Stimulated activated CD8-positive, alpha-beta memory T cell treated with anti-CD3 and anti-CD28 coated beads, Interleukin-7, amount 100 ng/mL, for 48 hours (primary cell): ENCODE measurements around the gene ADAM10.
A peak's percentile ranks its signal among the peaks of the same experiment; 100 is the strongest.
"Not testable (repeated sequence)": the region's sequence is repeated elsewhere in the genome, so short reads cannot be mapped to it uniquely, and the experiment has no call there.

Experiments used
- DNase-seq, 2 donors: peaks; one replicate each; pipeline ENCODE4 v3.0.0-alpha.2; 2020; ENCODE audit warnings: low read depth in 1 of 2; ENCODE audit errors: extremely low read depth in 1 of 2

Gene ADAM10, protein sequence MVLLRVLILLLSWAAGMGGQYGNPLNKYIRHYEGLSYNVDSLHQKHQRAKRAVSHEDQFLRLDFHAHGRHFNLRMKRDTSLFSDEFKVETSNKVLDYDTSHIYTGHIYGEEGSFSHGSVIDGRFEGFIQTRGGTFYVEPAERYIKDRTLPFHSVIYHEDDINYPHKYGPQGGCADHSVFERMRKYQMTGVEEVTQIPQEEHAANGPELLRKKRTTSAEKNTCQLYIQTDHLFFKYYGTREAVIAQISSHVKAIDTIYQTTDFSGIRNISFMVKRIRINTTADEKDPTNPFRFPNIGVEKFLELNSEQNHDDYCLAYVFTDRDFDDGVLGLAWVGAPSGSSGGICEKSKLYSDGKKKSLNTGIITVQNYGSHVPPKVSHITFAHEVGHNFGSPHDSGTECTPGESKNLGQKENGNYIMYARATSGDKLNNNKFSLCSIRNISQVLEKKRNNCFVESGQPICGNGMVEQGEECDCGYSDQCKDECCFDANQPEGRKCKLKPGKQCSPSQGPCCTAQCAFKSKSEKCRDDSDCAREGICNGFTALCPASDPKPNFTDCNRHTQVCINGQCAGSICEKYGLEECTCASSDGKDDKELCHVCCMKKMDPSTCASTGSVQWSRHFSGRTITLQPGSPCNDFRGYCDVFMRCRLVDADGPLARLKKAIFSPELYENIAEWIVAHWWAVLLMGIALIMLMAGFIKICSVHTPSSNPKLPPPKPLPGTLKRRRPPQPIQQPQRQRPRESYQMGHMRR

DNA sequence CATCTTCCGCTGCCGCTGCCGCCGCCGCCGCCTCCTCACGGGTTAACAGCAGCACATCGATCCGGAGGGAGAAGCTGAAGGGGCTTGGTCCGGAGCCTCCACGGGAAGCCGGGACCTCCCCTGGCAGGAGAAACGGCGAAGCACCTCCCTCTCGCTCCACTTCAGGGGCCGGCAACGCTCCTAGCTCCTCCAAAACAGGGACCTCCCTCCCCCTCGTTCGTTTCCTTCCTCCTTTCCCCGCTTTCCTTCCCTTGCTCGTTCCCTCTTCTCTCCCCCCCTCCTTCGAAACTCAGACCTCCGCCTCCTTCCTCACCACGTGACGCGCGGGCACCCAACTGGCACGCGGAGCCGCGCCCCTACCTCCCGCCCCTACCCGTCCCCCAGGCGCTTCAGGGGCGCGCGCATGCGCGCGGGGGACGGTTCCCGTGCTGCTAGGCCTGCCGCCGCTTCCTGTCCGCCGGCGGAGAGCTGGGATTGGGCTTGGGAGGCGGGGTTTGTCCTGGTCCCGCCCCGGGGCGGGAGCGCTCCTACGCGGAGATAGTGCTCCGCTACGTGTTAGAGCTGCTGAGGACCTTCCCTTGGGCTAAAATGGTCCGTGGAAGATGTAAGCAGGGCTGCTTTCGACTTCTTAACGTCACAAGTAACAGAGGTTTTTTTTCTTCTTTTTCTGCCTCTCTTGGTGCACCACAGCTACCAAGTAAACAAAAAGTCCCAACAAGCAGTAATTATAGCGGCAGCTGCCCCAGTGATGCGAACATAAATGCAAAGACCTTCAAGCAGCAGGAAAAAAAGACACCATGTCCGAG lies at the start of gene ADAM10:
Gene ADAM10, minus strand, starts transcription at position 176 of the 806 bp plus-strand sequence. Its CDS starts 173 bp downstream, at position 3.
- peak; percentile 96 to 100 for DNase-seq

DNA sequence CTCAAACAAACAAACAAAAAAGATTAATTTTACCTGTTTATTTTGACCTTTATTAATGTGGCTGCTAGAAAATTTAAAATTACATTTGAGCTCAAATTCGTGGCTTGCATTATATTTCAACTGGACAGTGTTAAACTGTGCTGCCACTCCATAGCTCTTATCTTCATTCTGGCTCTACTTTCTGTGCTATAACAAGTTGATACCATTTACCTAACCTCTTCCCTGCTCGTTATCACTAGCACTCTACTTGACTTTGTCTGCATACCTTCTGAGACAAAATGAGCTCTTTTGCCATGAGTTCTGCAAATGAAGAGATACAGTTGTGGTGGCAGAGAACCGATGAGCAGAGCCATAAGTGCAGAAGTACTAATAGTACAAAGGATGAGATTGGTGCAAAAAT lies 48.0 kb upstream of the ADAM10 start:
- DNase-seq: no peak

DNA sequence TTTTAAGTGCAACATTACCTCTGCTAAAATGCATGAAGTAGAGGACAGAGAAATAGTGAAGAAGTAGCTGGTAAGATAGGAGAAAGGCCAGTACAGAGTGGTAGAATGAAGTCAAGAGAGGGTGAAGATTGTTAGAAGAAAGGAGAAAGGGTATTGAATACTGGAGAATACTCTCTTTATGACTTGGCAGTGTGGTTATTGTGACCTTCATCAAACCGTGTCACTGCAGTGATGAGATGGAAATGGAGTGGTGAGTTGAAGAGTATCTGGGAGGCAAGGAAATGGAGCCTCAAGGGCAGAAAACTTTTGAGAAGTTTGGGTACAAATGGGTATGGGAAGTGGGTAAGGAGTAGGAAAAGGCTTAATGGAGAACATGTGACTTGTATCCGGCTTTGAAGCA lies 46.3 kb upstream of the ADAM10 start:
- DNase-seq: no peak

DNA sequence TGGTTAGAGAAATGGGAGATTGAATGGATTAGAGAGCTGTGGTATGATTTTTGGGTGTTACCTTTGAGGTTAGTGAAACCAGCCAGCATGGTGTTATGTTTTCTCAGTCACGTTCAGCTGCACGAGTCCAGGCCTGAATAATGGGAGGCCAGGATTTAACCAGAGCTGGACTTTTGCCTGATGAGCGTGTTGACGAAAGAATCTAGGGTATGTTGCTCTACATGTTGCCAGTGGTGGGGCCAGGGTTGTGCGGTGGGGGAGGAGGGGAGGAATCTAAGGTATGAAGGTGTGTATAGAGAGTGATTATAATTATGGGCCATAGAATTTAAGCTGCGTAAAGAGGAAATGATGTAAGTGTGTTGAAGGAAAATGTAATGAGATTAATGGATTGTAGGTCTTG lies 44.4 kb upstream of the ADAM10 start:
- DNase-seq: no peak

DNA sequence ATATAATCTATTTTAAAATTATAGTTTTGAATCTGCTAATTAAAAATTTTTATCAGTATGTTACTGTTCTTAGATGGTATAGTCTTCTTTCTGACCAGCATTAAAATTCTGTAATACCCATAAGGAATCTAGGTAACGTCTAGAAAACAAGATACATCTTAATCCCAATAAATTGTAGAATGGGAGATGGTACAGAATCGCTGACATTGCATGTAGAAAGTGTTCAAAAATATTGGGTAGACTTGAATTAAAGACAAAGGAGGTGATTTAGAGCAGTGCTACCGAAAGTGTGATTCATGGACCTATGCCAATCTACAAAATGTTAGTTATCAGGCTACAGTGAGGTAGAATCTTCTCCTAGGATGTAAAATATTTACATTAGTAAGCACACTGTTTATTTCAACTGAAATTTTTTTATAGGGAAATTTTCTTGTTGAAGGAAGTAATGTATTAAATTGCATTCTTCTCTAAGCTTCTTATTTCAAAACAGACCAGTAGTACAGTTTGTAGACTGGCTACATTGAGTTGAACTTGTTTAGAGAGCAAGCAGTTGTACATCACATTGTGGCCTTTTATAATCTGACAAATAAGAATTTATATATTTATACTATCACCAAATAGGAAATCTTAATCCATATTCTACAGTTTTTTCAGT lies 38.7 kb upstream of the ADAM10 start:
- DNase-seq: no peak

DNA sequence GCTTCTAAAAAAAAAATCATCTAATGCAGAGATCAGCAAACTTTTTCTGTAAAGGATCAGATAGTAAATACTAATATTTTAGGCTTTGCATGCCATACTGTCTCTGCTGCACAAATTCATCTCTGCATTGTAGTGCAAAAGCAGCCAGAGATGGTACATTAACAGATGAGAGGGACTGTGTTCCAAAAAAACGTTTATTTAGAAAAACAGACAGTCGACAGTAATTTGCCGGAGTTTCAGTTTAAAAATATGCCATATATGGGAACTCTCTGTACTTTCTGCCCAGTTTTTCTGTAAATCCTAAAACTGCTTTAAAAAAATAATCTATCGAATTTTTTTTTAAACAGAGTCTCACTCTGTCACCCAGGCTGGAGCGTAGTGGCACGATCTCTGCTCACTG lies 35.8 kb upstream of the ADAM10 start:
- no peak for DNase-seq

DNA sequence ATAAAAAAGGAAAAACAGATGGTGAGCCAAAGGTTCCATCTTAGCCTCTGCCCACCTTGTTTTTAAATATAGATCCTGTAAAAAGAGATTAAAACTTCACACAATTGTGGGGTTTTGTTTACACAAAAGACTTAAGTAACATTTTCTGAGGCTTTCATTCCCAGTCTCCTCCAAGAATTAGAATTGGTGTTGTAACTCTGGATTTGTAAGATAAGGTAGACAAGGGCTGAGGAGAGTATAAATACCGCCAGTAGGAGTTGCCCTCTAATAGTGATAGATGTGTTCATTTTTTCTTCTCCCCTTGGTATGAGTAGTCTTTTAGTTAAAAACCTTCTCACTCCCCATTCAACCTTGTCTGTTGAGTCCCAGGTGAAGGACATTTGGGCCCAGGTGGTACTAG lies 30.0 kb upstream of the ADAM10 start:
- DNase-seq: no peak

DNA sequence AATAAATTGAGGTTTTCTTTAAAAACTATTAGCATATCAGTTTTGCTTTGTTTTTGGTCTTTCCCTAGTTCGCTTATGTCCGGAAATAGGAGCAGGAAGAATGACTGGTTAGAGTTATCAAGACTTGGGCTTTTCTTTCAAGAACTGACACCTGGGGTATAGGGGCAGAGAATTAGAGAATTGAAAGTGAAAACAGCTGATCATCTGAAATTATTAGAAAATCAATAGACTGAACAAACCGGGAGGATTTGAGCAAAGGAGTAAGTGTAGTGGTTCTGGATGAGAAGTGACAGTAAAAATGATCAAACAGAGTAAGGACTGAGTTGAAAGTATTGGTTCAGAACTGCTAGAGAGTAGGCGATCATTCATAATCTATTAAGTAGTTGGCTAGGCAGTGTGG lies 27.6 kb upstream of the ADAM10 start:
- no peak for DNase-seq

DNA sequence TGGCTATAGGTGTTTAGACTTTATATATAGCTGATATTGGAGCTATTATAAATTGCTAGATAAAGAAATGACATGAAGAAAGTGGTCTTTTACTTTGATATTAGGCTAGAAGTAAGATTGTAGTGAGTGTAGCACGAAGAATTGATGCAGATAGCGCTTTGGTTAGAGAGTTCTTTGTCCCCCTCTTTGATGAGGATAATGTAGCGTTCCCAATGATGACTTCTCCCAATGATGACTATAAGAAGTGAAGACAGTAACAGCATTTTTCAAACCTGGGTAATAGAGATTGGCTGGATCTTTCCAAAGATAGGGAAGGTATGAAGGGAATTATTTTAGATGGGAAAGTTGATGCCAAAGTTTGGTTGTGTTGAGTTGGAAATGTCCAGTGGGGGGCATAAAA lies 25.9 kb upstream of the ADAM10 start:
- no peak for DNase-seq

DNA sequence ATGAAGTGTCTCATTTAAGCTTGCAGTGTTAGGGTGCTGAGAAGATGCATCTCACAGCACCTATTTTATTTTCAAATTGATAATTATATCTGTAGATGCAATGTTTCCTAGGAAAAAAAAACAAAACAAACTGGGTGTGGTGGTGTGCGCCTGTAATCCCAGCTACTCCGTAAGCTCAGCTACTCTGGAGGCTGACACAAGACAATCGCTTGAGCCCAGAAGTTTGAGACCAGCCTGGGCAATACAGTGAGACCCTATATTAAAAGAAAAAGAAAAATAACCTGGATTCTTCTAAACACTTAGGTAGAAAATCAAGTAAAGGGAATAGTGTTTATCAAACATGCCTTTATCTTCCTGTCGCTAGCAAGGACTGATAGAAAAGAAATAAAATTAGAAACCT lies 23.5 kb upstream of the ADAM10 start:
- no peak for DNase-seq

DNA sequence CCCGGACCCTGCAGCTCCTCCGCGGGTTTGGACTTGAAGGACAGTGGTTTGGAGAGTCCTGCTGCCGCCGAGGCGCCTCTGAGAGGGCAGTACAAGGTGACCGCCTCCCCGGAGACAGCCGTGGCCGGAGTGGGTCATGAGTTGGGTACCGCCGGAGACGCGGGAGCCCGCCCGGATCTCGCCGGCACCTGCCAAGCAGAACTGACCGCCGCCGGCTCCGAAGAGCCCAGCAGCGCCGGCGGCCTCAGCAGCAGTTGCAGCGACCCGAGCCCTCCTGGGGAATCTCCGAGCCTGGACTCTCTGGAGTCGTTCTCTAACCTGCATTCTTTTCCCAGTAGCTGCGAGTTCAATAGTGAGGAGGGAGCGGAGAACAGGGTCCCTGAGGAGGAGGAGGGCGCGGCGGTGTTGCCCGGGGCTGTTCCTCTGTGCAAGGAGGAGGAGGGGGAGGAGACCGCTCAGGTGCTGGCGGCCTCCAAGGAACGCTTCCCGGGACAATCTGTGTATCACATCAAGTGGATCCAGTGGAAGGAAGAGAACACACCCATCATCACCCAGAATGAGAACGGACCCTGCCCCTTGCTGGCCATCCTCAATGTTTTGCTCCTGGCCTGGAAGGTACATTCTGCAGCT lies 22.2 kb upstream of the ADAM10 start:
- no peak for DNase-seq

DNA sequence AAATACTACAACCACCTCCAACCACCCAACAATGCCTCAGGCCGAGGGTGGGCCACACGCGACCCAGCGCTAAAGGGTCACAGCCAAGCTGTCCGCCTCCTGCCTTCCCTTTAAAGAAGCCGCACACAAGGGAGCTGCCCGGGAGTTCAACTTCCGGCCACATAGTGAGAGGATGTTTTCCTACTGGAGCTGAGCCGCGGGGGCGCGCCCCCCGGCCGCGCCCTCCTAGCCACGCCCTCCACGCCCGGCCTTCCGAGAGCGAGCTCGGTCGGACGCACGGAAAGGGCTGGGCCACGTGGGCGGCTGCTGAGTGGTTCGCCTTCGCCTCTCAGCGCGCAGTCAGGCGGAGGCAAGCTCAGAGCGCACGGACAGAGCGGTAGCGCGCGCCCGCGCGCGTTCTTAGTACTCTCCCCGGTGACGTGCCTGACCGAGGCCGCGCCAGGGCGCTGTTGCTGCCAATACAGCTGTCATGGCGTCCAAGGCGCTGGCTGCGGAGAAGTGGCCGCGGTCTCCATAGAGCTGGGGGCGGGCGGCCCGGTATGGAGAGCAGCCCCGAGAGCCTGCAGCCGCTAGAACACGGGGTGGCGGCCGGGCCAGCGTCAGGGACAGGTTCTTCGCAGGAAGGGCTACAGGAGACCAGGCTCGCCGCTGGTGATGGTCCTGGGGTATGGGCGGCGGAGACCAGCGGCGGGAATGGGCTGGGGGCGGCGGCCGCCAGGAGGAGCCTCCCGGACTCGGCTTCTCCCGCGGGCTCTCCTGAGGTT lies 21.5 kb upstream of the ADAM10 start, which contains the start of gene MINDY2:
Gene MINDY2, plus strand, starts transcription at position 446 of the 764 bp plus-strand sequence. Its CDS starts 94 bp downstream, at position 540.
- DNase-seq: peak; percentile 92 to 96

DNA sequence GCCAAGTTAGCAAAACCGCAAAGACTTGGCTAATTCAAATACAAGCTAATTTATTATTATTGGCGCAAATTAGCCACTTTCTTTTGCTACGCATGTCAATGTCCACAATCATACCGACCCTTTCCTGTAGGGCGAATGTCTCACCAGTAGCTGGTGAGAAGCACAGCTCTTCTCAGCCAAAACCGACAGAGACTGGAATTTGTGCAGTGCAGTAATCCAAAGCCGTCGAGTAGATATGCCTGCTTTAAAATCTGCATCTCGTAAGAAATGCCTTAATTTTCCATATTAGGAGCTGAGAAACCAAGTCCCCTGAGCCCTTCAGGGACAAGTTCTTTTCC lies 21.0 kb upstream of the ADAM10 start:
- no peak for DNase-seq

DNA sequence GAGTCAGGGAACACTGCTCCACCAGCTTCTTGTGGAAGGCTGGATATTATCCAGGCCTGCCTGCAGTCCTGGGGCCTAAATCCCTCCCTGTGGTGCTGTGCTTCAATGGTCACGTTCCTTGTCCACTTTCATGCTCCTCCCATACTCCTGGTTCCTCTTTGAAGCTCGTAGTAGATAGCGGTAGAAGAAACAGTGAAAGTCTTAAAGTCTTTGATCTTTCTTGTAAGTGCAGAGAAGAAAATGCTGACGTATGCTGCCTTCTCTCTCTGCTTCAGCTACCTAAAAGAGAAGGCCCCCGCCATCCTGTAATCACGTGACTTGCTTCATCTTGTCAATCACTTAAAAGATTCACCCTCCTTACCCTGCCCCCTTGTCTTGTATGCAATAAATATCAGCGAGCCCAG lies 19.1 kb upstream of the ADAM10 start:
- DNase-seq: not testable (repeated sequence)

DNA sequence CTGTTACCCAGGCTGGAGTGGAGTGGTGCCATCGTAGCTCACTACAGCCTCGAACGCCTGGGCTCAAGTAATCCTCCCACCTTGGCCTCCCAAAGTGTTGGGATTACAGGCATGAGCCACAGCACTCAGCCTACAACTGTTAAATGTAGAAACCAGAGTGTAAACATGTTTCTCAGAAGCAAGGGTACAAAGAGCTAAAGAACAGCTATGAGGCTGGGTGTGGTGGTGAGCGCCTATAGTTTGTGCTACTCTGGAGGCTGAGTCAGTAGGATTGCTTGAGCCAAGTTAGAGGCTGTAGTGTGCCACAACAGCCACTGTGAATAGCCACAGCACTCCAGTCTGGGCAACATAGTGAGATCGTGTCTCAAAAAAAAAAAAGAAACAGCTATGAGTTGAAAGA lies 16.8 kb upstream of the ADAM10 start:
- no peak for DNase-seq

DNA sequence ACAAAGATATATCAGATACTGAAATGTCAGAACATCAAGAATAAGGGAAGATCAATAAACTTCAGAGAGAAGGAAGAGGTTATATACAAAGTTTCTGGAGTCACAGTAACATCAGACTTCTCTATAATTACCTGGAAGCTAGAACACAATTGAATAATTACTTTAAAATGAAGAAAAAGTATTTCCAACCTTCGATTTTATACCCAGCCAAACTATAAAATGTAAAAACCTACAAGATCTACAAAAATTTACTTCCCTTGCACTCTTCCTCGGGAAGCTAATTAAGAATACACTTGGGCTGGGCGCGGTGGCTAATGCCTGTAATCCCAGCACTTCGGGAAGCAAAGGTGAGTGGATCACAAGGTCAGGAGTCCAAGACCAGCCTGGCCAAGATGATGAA lies 15.0 kb upstream of the ADAM10 start:
- DNase-seq: no peak

DNA sequence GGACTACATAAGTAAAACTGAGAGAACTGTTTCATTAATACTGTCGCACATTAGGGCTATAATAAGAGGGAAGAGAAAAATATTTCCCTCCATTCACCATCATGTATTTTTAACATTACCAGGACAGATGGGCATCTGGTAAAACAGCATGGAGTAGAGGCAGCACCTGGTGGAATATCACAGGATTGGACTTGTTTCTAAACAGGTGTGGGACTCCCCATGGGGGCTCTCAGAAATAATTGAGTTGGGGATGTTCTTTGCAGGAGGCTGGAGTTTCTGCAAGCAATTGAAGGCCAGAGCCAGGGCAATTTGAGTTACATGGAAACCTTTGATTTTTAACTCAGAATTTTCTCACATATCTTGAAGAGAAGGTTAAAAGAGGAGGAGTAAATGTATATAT lies 13.2 kb upstream of the ADAM10 start:
- no peak for DNase-seq

DNA sequence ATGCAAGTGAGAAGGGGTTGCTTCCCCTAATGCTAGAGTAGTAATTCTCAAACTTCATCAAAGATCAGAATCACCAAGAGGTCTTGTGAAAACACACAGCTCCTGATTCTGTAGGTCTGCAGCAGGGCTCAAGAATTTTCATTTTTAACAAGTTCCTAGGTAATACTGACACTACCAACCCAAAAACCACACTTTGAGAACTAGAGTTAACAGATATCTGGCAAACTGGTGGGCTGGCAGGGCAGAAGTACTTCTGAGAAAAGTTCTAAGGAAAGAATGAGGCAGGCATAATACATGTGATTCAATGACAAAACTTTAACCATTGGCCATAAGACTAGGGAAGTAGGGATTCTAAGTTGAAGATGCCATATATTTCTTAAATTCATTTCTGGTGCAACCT lies 12.8 kb upstream of the ADAM10 start:
- DNase-seq: no peak

DNA sequence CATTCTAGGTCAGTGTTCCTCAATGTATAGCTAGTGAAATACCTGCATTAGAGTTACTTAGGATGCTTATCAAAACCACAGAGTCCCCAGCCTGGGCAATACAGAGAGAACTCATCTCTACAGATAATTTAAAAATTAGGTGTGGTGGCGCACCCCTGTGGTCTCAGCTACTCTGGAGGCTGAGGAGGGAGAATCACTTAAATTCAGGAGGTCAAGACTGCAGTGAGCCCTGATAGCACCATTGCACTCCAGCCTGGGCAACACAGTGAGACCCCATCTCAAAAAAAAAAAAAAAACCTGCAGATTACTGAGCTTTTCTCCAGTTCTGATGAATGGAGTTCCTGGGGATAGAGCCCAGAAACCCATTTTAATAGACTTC lies 11.5 kb upstream of the ADAM10 start:
- DNase-seq: no peak
